ENCODE results near the gene KRTAP10-1. TPM values are rescaled to one million over a fixed set of nuclear protein-coding genes. Genes with fewer than 3 reads are reported as not detected.
A peak's percentile ranks its signal among the peaks of the same experiment; 100 is the strongest.

The KRTAP10-1 gene
- total RNA-seq, 1 experiment from 2014 or later, result not detected

DNA sequence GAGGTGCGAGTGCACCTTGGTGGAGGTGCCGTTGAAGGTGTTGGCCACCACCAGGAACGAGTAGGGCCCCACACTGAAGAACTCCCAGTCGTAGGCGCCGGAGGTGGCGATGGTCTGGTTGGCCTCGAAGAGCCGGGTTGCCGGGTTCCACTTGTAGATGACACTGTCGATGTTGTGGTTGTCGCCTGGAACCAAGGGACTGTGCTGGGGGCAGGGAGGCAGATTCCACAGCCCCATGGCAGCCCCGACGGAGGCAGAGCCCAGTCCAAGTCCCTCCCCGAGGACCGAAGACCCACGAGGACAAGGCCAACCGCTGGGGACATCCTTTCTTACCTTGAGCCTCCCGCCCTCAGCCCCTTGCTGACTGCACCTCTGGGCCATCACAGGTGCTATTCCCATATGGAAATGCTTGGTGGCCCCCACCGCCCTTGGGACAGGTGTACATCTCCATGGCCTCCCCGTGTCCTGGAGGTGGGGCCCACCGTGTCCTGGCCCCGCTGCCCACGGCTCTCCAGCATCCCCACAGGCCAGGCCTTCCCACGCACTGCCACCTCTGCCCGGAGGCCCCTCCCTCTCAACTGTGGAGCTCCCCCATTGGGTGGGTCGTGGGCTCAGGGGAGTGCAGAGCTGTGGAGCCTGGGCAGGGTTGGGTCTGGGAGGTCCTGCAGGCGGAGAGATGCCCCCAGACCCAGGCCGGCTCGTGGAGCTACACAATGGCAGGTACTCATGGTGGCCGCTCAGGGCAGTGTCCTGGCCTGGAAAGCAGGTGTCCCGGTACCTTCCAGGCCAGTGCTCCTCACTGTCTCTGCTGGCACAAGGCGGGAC is 17.9 kb downstream of the KRTAP10-1 start:
- no peaks in the 10 kb centered on the region for H4K20me1 ChIP-seq (ENCODE audit: control insufficient read depth, insufficient read depth, insufficient read length)
- Mint-ChIP-seq H3K4me1 (peaks cover 4% of the 10 kb centered on the region in 2 experiments; a peak in 2 of 4 replicates), H3K27ac (no peak overlapping the region), H3K36me3 (ENCODE audit: insufficient read depth in 1 of 3, low read depth in 3 of 3) (peaks cover 2 to 4% (median 3%) of the 10 kb centered on the region in 3 experiments; a peak in 4 of 7 replicates), H3K9me3 (no peaks in the 10 kb centered on the region), H3K4me3 (no peak overlapping the region), H3K27me3 (ENCODE audit: low read depth) (peaks cover 16% of the 10 kb centered on the region)
- no peak overlapping the region for H3T11ph ChIP-seq (ENCODE audit: low read length)
- H2BK20ac ChIP-seq (ENCODE audit: low read depth, low read length, poor library complexity, severe bottlenecking), result no peak overlapping the region
- H3K56ac ChIP-seq (ENCODE audit: insufficient read length, low read depth, low read length), result no peak overlapping the region
- H3K27me3 ChIP-seq (ENCODE audit: insufficient read depth, low read length), result no peaks in the 10 kb centered on the region
- H3K9me3 ChIP-seq (ENCODE audit: control insufficient read depth, low read depth, low read length), result no peaks in the 10 kb centered on the region
- H2BK120ac ChIP-seq (ENCODE audit: low read depth, low read length, poor library complexity, severe bottlenecking), result no peak overlapping the region
- no peak overlapping the region for H4K91ac ChIP-seq (ENCODE audit: insufficient read length, low read depth, low read length)
- WGBS (ENCODE audit: extremely low coverage, insufficient read length, low lambda C conversion rate), result no CpG with 5 or more reads among the region's 33 CpGs
- no peaks in the 10 kb centered on the region for H3K4me1 ChIP-seq (ENCODE audit: insufficient read depth, low read length)
- H3K79me1 ChIP-seq (ENCODE audit: insufficient read depth, low read depth, low read length, poor library complexity, severe bottlenecking), result no peaks in the 10 kb centered on the region
- TF ChIP-seq, protein P1, sequence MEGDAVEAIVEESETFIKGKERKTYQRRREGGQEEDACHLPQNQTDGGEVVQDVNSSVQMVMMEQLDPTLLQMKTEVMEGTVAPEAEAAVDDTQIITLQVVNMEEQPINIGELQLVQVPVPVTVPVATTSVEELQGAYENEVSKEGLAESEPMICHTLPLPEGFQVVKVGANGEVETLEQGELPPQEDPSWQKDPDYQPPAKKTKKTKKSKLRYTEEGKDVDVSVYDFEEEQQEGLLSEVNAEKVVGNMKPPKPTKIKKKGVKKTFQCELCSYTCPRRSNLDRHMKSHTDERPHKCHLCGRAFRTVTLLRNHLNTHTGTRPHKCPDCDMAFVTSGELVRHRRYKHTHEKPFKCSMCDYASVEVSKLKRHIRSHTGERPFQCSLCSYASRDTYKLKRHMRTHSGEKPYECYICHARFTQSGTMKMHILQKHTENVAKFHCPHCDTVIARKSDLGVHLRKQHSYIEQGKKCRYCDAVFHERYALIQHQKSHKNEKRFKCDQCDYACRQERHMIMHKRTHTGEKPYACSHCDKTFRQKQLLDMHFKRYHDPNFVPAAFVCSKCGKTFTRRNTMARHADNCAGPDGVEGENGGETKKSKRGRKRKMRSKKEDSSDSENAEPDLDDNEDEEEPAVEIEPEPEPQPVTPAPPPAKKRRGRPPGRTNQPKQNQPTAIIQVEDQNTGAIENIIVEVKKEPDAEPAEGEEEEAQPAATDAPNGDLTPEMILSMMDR (conservative IDR thresholded peaks at IDR 0.05), result peak; percentile 29; the same call in 1 of the 3 replicates
- no peak overlapping the region for H3K18ac ChIP-seq (ENCODE audit: insufficient read length, low read depth, low read length)
- H4K8ac ChIP-seq (replicated peaks; ENCODE audit: insufficient read length, low read depth, low read length), result no peak overlapping the region
- H4K5ac ChIP-seq (ENCODE audit: insufficient read length, low read depth, low read length), result no peak overlapping the region
- no peak overlapping the region for H2BK12ac ChIP-seq (ENCODE audit: insufficient read length, low read depth, low read length)
- no peak overlapping the region for H2AFZ ChIP-seq (ENCODE audit: low read length)
- no peak overlapping the region for H2BK5ac ChIP-seq (ENCODE audit: insufficient read length, low read length)
- DNase-seq, result peak; percentile 35
- H3K14ac ChIP-seq (ENCODE audit: insufficient read depth, low read length), result no peak overlapping the region
- H2AK5ac ChIP-seq (ENCODE audit: insufficient read length, low read length), result no peak overlapping the region
- no peak overlapping the region for H3K9ac ChIP-seq (ENCODE audit: extremely low read depth, insufficient read length, low read length)
- no peak overlapping the region for H3K27ac ChIP-seq (ENCODE audit: insufficient read length, low read depth, low read length)
- H2BK15ac ChIP-seq (ENCODE audit: low read depth, low read length), result no peak overlapping the region
- no peak overlapping the region for H3K23ac ChIP-seq (ENCODE audit: insufficient read length, low read depth, low read length)
- H3K4ac ChIP-seq (ENCODE audit: low read depth, low read length), result no peak overlapping the region
- no peaks in the 10 kb centered on the region for H3K23me2 ChIP-seq (ENCODE audit: insufficient read length, low read depth, low read length, poor library complexity, severe bottlenecking)
- H3K79me2 ChIP-seq (ENCODE audit: insufficient read depth, low read length), result no peaks in the 10 kb centered on the region
- H3K4me2 ChIP-seq (ENCODE audit: insufficient read depth, insufficient read length, low read length), result no peak overlapping the region
